Fibroblast of upper back skin (primary cell): ENCODE results near the gene FBXL7.

Experiments used
- DNase-seq: peaks from one replicate; pipeline ENCODE4 v3.0.0-alpha.2; 2013

Gene FBXL7

GRCh38 chr5:15499528-15500324 is at the start of gene FBXL7:
Gene FBXL7 (plus strand): TSS chr5:15500180.
- peak; percentile 81 for DNase-seq

DNA sequence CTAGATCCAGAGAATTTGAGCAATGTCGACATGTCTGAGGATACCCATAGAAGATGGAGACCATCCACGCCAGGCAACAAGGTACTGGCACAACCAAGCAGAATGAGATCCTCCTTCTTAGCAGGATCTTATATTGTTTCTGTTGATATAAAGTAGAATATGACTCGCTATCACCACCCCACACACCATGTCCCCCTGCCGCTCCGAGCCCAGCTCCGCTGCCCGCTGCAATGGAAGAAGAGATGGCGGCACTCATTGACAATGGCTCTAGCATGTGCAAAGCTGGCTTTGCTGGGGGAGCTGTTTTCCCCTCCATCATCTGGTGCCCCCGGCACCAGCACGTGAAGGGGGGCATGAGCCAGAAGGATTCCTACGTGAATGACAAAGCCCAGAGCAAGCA is 49.5 kb upstream of the FBXL7 start:
- DNase-seq, result no peak

GRCh38 chr5:15450949-15451348 is 49.0 kb upstream of the FBXL7 start:
- DNase-seq, result no peak

DNA sequence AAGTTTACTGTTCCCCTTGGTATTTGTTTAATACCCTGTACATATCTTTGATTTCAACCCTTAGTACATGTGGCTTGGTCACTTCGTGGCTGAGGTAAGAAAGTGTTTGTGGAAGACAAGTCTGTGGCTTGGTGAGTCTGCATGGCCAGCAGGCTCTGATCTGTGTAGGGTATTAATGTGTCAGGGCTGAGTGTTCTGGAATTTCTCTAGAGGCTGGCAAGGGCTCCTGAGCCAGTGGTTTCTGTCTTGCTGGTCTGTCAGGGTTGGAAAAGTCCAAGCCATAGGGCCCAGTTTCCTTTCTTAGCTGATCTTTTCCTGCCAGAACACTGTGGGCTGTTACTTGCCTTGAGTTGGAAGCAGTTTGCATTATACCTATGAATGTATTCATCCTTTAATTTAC is 48.0 kb upstream of the FBXL7 start:
- DNase-seq, result peak; percentile 25

GRCh38 chr5:15452781-15453180 is 47.2 kb upstream of the FBXL7 start:
- DNase-seq, result peak; percentile 78

- no peak for DNase-seq
Observed at GRCh38 chr5:15459200-15459599, 40.8 kb upstream of the FBXL7 start.

- peak; percentile 32 for DNase-seq
Observed at GRCh38 chr5:15463231-15463980, 36.6 kb upstream of the FBXL7 start.

DNA sequence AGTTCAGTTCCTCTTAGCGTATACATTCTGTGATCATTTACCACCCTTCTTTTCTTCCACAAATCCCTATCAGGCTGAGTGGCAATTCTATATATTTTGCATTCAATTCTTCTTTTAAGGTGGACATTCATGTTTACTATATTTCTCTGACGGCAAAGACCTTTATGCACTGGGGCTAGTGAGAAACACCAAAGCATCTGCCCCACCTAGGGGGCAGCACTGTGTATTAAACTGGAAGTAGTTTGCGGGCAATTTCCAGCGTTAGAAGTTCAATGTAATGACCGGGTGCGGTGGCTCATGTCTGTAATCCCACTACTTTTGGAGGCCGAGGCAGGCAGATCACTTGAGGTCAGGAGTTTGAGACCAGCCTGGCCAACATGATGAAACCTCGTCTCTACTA is 27.9 kb upstream of the FBXL7 start:
- DNase-seq, result no peak

GRCh38 chr5:15474143-15474719 is 25.7 kb upstream of the FBXL7 start:
- DNase-seq, result peak; percentile 7

DNA sequence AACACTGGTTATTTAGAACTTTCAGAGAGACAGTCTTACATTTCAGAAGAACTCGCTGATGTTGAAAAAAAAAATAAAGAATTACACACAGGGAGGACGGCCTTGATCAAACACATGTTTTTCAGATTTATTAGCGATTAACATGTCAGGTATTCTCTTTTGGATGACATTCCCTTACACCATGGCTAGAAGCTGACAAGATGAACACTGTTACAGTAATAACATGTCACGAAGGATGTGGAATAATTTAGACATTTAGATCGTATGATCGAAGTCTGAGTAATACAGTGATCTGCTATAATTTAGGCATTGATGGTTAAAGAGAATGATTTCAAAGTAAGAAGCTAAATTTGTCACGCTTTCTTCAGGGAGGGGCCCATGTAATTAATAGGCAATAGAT is 24.6 kb upstream of the FBXL7 start:
- no peak for DNase-seq

DNA sequence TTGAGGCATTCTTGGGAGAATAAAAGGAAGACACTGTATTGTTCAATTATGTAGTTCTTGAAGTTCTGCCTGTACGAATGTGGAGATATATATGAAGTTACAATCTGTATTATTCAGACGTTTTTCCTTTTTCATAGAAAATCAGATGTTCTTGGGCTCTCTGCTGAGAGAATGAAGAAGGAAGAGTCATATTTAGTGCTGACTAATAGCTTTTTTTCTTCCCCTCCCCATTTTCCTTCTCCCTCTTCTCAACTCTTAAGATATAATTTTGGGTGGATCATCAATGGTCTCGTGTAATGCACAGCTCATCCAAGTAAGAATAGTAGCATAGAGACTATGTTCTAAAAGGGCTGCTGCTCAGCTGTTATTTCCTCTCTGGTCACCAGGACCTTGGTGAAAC is 23.0 kb upstream of the FBXL7 start:
- no peak for DNase-seq

- DNase-seq, result no peak
Observed at GRCh38 chr5:15480436-15480835, 19.5 kb upstream of the FBXL7 start.

GRCh38 chr5:15483351-15484097 is 16.5 kb upstream of the FBXL7 start:
- DNase-seq, result no peak

DNA sequence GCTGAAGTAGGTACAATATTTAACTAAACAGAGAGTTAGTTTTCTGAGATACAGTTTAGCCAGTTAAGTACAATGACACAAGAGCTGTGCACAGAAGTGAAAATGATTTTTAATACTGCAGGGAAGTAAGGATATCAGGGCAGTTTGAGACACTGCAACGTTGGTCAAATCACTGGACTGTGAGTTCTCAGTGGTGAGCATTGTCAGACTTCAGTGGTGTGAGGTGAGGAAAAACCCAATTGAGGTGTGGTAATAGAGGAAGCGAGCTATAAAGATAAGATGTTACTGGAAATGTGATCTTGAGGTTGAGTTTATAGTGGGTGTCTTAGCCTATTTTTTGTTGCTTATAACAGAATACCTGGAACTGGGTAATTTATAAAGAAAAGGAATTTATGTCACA is 12.8 kb upstream of the FBXL7 start:
- DNase-seq, result no peak

- no peak for DNase-seq
Observed at GRCh38 chr5:15489571-15490235, 10.3 kb upstream of the FBXL7 start.

DNA sequence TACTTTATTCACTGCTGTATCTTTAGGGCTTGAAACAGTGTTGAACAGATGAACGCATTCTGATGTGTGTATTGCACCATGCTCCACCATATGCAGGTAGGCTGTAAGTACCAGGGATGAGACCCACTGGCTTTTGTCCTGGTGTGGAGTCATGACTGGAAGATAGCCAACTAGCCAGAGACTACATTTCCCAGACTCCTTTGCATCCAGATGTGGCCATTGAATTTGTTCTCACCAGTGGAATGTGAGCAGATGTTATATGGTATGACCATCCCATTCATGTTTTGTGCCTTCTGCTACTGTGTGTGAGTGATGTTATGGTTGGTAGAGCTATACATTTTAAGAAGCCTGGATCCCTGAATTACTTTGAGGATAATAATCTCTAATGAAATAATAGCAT is 7.4 kb upstream of the FBXL7 start:
- no peak for DNase-seq

DNA sequence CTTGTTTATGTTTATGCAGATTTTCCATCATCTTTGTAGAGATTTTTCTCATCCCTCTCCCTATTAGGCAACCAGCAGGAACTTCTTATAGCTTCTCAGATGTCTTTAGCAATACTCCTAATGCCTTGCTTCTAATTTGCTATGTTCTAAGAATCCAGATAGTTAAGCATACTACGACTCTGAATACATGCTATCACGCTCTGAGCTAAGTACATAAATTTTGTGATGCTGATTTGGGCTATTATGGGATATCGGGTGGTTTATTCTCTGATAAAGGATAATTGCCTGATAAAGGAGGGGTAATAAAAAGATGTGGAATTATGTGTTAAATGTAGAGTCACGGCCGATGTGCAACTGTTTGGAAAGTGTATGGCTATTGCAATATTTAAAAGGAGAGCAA is 6.5 kb upstream of the FBXL7 start:
- DNase-seq, result no peak

DNA sequence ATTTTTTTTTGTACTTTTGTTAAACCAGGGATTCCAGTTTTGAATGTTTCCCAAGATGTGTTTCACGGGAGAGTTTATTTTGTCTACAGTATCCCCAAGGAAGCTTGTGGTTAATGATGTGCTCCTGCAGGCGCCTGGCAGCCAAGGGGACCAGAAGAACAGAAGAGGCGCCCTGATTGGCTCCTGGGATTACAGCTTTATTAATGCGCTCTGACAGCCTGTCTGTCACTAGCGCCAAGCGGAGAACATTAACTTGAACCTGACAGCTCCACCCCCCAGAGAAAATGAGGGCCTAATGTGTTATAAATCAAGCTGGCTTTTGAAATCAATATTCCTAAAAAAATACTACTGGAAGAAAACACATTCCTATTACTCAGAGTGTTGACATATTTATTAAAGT is 5.0 kb upstream of the FBXL7 start:
- DNase-seq, result peak; percentile 54

DNA sequence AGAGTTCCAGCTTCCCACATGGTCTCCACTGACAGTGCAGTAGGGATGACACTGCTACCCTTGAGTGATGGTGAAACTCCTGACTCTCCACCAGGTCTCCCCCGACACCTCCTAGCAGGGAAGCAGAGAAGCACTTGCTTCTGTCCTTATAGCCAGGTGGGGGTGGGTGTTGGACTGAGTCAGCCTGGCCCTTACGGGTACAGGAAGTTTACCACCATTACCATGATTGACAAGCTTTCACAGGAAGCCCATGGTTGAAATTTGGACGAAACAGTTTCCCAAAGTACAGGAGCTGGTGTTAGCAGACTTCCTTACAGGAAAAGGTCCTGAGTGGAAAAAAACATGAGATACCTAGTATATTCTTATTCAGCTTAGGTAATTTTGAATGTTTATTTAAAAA is 3.1 kb upstream of the FBXL7 start:
- no peak for DNase-seq

- no peak for DNase-seq
Observed at GRCh38 chr5:15500325-15501001, 483 bp downstream of the FBXL7 start.

- peak; percentile 83 for DNase-seq
Observed at GRCh38 chr5:15501091-15501791, 1.3 kb downstream of the FBXL7 start.

DNA sequence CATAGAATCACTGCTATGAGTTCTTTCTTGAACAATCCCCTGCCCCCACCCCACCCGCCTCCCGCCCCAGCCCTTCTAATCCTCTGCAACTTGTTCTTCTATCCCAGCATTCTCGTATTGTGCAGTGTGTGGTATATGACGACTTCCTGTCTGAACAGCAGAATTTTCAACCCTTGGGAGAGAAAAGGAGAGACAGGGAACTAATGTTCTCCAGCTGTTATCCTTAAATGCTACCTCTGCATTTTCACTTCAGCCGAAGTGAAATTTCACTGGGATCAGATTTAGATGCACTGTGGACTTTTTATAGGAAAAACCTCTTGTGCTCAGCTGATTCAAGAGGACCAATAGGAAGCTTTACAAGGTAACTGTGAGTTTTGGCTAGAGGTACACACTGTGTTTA is 2.2 kb downstream of the FBXL7 start:
- DNase-seq, result peak; percentile 74
